Left colon (tissue), 2 donors: ENCODE data around the gene NRG3. TPM values are rescaled to one million over a fixed set of nuclear protein-coding genes. Genes with fewer than 3 reads are reported as not detected.

Experiments
- ATAC-seq: fragments of 200-7000 bp; cut with Tn5 transposase; one replicate; pipeline ENCODE4 v1.9.1; 2020; ENCODE audit warnings: mild to moderate bottlenecking, moderate library complexity
- DNase-seq, 2 donors: peaks; one replicate each; pipeline ENCODE4 v3.0.0-alpha.2; 2020
- intact Hi-C, 2 donors: fragments of 100-400 bp; cut with DNase I in 1 of 2; cut with micrococcal nuclease in 1 of 2; formaldehyde crosslinking; loops; one replicate each; pipeline versions ENCODE4 v1.11.2 to v1.14.0; 2022; cut with DNase I, micrococcal nuclease
- total RNA-seq, 2 donors: library from RNA; stranded (reverse); fragmentation: NEBNext Ultra II Directional; extraction: Animal tissue kit (Norgen Biotek cat#: 25700); gene quantifications; one replicate each; pipeline ENCODE4 v1.2.1, GENCODE V29; 2021
- donor health status: DM: no; HTN: no; CAD: no.
- donor health status: DM: yes; HTN: yes; CAD: no.

The NRG3 gene
- total RNA-seq, 2 donors from 2014 or later = 0.11 to 0.18 TPM

DNA sequence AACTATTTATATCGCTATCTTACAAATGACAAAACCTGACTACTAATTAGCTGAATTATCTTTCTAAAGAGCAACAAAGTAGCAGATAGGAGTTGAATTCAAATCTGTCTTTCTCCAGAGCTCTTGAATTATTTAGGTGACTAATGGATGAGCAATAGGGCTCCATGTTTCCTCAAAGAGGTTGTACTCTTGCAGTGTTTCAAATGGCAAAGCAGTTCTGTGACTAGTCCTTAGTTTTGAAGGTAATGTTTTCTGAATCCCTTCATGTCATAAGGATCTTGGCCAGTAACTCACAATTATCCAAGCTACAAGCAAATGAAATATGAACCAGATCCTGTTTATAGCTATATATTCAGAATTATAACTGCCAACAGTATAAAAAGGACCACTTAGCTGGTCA lies 999.7 kb downstream of the NRG3 start:
- intact Hi-C loops = no loop called here
- no peak for DNase-seq
- ATAC-seq = no peak

GRCh38 chr10:82880776-82881290 lies 1005.8 kb downstream of the NRG3 start:
- ATAC-seq = no peak
- intact Hi-C loops = no loop called here

DNA sequence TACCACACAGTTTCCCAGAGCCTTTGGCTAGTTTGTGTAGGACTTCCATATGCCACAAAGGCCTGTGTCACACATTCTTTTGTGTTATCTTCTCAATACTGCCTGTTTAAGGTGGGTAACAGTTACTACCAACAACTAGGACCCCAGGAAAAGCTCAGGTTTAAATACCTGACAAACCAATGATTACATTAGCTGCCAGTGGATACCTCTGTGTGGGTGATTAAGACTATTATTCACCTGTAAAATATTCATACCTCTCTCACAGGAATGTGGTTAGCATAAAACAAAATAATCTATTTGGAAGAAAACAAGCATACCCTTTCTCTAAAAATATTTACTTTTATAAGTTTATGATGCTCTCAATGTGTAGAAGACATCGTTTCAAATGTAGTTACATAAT lies 1007.7 kb downstream of the NRG3 start:
- no peak for DNase-seq
- no peak for ATAC-seq
- intact Hi-C loops = no loop called here

More at GRCh38 chr10:82880776-82881290, 1005.8 kb downstream of the NRG3 start:
- no peak for DNase-seq

DNA sequence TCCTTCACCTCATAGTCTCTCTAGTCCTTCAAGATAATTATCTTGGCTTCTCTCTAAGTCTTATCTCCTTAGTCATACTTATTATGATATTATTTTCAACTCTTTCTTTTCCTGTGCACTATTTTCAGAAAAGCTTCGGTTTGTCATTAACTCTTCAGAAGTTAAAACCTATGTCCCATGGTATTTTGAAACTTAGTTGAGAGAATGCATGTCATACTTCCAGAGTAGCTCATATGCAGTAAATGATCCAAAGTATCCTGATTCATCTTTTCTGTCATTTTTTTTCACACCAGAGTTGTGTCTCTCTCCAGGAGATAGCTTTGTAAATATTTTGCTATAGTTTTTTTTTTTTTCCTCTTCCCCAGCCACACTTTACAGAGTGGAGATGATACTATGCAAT lies 1008.6 kb downstream of the NRG3 start:
- intact Hi-C loops = no loop called here
- DNase-seq (no peak), ATAC-seq (no peak)

DNA sequence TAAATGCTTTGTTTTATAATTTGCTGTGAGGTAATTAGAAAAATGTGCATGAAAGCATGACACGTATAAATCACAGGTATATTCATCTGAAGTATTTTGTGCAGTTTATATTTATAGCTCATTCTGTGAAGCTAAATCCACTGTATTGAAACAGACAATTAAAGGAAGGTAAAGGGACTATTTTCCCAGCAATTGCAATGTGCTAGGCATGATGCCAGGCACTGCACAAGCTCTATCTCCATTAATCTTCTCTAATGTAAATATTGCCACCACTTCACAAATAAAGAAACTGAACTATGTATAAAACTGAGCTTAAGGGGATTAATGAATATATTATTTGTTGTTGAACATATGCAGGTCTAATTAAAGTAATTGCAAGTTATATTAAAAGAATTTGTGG lies 1012.5 kb downstream of the NRG3 start:
- intact Hi-C loops = no loop called here
- DNase-seq = no peak
- no peak for ATAC-seq

GRCh38 chr10:82888809-82889455 lies 1013.9 kb downstream of the NRG3 start:
- intact Hi-C loops = no loop called here
- ATAC-seq = no peak
- no peak for DNase-seq

DNA sequence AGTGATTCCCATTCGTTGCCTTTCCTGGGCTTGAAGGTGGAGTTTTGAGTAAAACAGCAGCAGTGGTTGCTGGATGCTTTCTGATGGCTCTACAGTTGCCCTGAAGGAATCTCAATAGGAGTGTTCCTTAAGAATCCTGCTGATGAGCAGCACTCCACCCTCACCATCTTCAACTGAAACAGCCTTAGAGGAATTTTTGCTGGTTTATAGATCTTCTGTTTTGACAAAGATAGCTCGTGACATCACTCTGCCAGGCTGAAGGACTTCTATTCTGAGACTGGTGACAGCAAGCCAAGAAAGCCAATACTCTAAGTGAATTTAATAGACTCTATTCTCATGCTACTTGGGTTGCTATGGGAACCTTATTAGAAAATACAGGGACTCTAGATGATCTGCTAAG lies 1014.7 kb downstream of the NRG3 start:
- intact Hi-C loops = no loop called here
- no peak for ATAC-seq

DNA sequence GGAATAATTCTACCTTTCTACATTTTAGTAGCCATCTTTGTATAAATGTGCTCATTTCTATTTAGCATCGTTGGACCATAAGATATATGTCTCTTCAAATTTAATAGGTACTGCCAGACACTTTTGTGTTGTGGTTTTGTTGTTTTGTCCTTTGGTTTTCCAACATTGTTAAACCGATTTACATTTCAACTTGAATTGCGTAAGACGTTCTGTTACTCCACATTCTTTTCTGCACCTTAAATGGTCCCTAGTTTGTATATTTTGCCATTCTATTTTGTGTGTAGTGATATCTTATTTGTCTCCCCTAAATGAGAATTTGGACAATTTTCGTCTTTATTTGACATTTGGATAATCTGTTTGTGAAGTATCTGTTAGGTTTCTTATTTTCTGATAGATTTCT lies 1015.6 kb downstream of the NRG3 start:
- intact Hi-C loops = no loop called here
- ATAC-seq (no peak), DNase-seq (no peak)

More for the DNA sequence above, 1014.7 kb downstream of the NRG3 start:
- no peak for DNase-seq

GRCh38 chr10:82908096-82908495 lies 1033.1 kb downstream of the NRG3 start:
- ATAC-seq (no peak), DNase-seq (no peak)
- intact Hi-C loops = no loop called here

DNA sequence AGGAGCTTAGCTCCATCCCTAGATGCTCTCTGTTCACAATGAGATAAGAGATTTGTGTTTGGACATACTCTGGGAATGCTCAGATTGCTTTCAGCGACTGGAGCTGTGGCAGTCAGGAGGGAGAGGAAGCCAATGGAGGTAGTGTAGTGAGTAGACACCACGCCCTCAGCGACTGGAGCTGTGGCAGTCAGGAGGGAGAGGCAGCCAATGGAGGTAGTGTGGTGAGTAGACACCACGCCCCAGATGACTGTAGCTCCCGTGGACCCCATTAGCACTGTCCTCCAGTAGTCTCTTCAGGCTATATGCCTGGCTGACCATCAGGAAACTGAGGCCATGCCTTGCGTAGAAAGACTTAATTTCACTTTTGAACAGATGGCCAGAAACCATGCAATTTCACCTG lies 1033.8 kb downstream of the NRG3 start:
- intact Hi-C loops = no loop called here
- DNase-seq = no peak
- ATAC-seq = no peak

DNA sequence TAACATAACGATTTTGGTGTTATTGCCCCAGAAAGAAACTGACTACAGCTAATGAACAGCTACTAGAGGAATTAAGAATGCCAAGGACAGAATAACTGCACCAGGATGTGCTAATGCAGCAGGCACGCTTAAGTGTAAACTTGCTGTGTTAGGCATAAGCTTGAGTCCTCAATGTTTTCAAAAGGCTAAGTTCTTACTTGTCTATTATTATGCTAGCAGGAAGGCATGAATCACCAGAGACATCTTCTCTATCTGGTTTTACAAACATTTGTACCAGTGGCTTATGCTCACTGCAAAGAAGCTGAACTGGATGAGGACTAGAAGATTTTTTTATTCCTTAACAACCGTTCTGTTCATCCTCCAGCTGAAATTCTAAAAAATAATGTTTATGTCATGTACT lies 1035.3 kb downstream of the NRG3 start:
- intact Hi-C loops = no loop called here
- ATAC-seq (no peak), DNase-seq (no peak)

- no peak for ATAC-seq
- no peak for DNase-seq
- intact Hi-C loops = no loop called here
These were observed 1039.7 kb downstream of the NRG3 start for GRCh38 chr10:82914655-82915136.

DNA sequence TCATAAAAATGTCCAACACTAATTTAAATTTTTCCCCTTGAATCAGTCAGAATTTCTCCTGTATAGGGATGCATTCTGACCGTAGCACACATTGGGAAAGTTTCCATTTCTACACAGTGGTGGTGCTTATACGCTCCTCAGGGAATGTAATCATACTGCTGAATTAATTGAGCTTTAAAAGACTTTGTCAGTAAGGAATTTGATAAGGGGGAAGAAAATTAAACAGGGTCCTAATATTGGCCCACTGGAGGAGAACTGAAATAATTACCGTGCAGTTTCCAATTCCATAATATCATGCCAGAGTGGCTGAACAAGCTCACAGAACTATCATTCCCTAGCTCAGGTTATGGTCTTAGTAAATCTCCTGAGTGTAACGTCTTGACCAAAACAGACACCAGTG lies 1041.9 kb downstream of the NRG3 start:
- no peak for ATAC-seq
- intact Hi-C loops = no loop called here
- DNase-seq = no peak

GRCh38 chr10:82918022-82918421 lies 1043.0 kb downstream of the NRG3 start:
- intact Hi-C loops = no loop called here

DNA sequence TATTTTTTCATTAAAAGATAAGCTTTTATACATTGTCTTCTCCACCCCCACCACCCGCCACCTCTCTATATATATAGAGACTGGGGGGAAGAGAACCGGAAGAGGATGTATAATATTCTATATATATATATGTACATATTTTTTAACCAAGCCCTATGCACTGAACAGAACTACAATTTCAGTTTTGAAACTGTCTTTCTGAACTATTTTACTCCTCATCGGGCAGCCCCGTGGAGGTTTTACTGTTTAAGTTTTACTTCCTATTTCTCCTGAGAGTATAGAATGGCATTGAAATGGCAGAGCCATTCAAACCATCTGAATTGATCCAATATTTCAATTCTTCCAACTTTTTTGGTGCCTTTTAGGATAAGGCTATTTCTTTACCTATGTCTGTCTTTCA lies 1047.1 kb downstream of the NRG3 start:
- DNase-seq = no peak
- no peak for ATAC-seq
- intact Hi-C loops = no loop called here

More at GRCh38 chr10:82918022-82918421, 1043.0 kb downstream of the NRG3 start:
- ATAC-seq (no peak), DNase-seq (no peak)

GRCh38 chr10:82922755-82923154 lies 1047.8 kb downstream of the NRG3 start:
- intact Hi-C loops = no loop called here
- ATAC-seq (no peak), DNase-seq (no peak)

GRCh38 chr10:82924711-82925110 lies 1049.7 kb downstream of the NRG3 start:
- ATAC-seq = no peak
- intact Hi-C loops = no loop called here
- DNase-seq = no peak

DNA sequence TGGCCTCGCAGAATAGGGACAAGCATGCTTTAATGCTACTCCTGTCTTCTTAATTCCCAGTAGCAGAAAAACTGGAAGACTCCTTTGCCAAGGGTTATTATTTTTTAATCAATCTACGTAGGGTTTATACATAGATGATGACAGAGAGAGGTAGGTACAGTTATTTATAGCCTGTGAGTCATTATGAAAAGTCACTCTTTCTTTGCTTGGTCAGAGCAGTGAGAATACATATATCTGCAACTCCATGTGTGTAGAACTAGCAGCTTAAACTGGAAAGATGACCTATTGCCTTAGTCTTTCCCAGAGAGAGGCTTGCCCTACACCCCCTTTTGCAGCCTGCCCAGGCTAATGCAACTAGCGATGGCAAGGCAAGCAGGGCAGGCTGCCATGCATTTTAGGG lies 1050.6 kb downstream of the NRG3 start:
- DNase-seq (no peak), ATAC-seq (no peak)
- intact Hi-C loops = no loop called here

GRCh38 chr10:82932451-82932850 lies 1057.5 kb downstream of the NRG3 start:
- no peak for ATAC-seq
- no peak for DNase-seq
- intact Hi-C loops = no loop called here

DNA sequence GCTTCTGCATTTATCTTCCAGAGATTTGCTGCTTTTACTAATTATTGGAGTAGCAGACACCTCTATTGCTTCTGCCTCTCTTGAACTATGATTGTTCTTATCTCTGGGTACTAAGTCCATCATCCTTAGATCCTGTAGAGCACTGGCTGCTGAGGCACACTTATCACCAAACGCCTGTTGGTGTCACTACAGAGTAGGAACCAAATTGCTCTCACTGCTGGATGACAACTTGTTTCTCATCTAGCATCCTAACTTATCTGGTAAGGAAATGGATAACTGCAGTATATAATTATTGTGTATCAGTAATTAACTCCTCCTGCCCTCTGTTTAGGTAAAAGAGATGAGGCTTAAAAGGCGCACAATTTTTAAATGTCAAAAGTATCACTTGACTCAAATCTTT lies 1059.4 kb downstream of the NRG3 start:
- intact Hi-C loops = no loop called here
- DNase-seq (no peak), ATAC-seq (no peak)

DNA sequence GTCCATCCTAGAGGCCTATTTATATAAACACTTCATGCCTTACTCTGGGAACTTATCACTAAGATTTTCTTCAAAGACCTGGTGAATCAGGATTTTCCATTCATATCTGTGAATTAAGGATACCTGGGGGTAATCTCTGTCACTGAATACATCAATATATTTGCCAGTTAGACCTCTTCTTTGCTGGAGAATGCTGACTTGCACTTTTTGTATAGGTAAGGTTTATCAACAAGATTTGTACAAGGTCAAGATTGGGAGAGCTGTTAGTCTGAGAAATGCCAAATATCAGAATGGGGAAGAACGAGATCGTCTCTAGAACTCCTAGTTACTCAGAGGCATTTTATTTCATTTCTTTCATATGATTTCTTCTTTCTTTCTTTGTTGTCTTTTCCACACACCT lies 1060.0 kb downstream of the NRG3 start:
- ATAC-seq (no peak), DNase-seq (no peak)
- intact Hi-C loops = no loop called here
